Karpas-422 (cell line): ENCODE measurements around the gene MAGI3. TPM values are rescaled to one million over a fixed set of nuclear protein-coding genes. Genes with fewer than 3 reads are reported as not detected.

ENCODE experiments used
- DNase-seq: peaks from one replicate; pipeline ENCODE4 v3.0.0-alpha.2; 2015
- H2AFZ ChIP-seq: fragments of 200-600 bp; sonication (generic); 2 replicates; pipeline ENCODE4 v1.6.1; 2014; ENCODE audit warnings: antibody characterized with exemption, low read length, mixed read lengths
- H3K27ac ChIP-seq: fragments of 200-600 bp; sonication (generic); 2 replicates; pipeline ENCODE4 v1.5.1; 2014; ENCODE audit warnings: mild to moderate bottlenecking, low read length, moderate library complexity
- H3K27me3 ChIP-seq: fragments of 200-600 bp; sonication (generic); 2 replicates; pipeline ENCODE4 v1.6.1; 2014; ENCODE audit warnings: low read length, mixed read lengths
- H3K36me3 ChIP-seq: fragments of 200-600 bp; sonication (generic); 2 replicates; pipeline ENCODE4 v1.6.1; 2014; ENCODE audit warnings: low read length, mixed read lengths; ENCODE audit not compliant: insufficient read depth
- H3K4me1 ChIP-seq: fragments of 200-600 bp; sonication (generic); 2 replicates; pipeline ENCODE4 v1.6.1; 2014; ENCODE audit warnings: mild to moderate bottlenecking, low read length, mixed read lengths
- H3K4me2 ChIP-seq: fragments of 200-600 bp; sonication (generic); 2 replicates; pipeline ENCODE4 v1.6.1; 2014; ENCODE audit warnings: low read length, low read depth, mild to moderate bottlenecking; ENCODE audit not compliant: poor library complexity, severe bottlenecking
- H3K4me3 ChIP-seq: fragments of 200-600 bp; sonication (generic); 2 replicates; pipeline ENCODE4 v1.5.1; 2014; ENCODE audit warnings: mild to moderate bottlenecking, antibody characterized with exemption, low read length, mixed read lengths
- H3K79me2 ChIP-seq: fragments of 200-600 bp; sonication (generic); 2 replicates; pipeline ENCODE4 v1.6.1; 2014; ENCODE audit warnings: mild to moderate bottlenecking, low read length, mixed read lengths
- H3K9ac ChIP-seq: fragments of 200-600 bp; sonication (generic); 2 replicates; pipeline ENCODE4 v1.6.0; 2014; ENCODE audit warnings: low read length
- H3K9me2 ChIP-seq: fragments of 200-600 bp; sonication (generic), shearing (Covaris generic); replicated peaks from 2 replicates; pipeline ENCODE4 v1.6.0; 2014; ENCODE audit warnings: mild to moderate bottlenecking, low read length, moderate library complexity; ENCODE audit not compliant: insufficient read depth
- H3K9me3 ChIP-seq: fragments of 300-700, 200-600 bp; sonication (generic); 2 replicates; pipeline ENCODE4 v1.6.1; 2014; ENCODE audit warnings: low read length, mixed read lengths
- H4K20me1 ChIP-seq: fragments of 200-600 bp; sonication (generic); 2 replicates; pipeline ENCODE4 v1.6.1; 2014; ENCODE audit warnings: mild to moderate bottlenecking, antibody characterized with exemption, low read length, low read depth; ENCODE audit not compliant: insufficient read depth
- total RNA-seq: library from RNA; depleted of rRNA; stranded (reverse); fragments of >200 nt; shearing (Covaris generic); gene quantifications from 2 replicates; pipeline ENCODE4 v1.2.3, GENCODE V29; 2014; ENCODE audit warnings: low replicate concordance

Gene MAGI3
- total RNA-seq, 1 experiment from 2014 or later: not detected

DNA sequence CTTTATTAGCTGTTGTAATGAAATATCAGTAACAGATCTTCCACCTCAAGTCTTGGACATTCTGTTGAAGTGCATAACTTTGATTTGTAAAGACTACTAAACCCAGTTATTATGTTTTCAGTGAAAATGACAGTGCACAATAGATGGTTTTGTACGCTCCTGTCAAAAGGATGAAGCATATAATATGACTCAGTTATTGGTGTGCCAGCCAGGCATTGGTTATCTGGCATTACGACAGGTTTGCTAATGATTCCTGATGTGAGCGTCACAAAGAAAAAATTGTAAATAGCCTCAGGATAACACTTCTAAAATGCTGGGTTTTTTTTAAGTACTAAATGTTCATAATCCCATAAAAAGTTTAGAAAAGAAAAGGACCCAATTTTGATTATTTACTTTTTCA is 147.9 kb downstream of the MAGI3 start:
- no peaks in the 10 kb centered on the region for H3K4me1 ChIP-seq
- H3K27me3 ChIP-seq: no peaks in the 10 kb centered on the region
- H3K9me3 ChIP-seq: no peaks in the 10 kb centered on the region
- H3K9ac ChIP-seq: no peak overlapping the region
- no peaks in the 10 kb centered on the region for H3K79me2 ChIP-seq
- DNase-seq: no peak
- no peak overlapping the region for H3K27ac ChIP-seq
- no peaks in the 10 kb centered on the region for H4K20me1 ChIP-seq
- no peak overlapping the region for H3K4me3 ChIP-seq
- H3K36me3 ChIP-seq: no peaks in the 10 kb centered on the region
- no peak overlapping the region for H2AFZ ChIP-seq
- no peak overlapping the region for H3K4me2 ChIP-seq
- H3K9me2 ChIP-seq: no peaks in the 10 kb centered on the region

DNA sequence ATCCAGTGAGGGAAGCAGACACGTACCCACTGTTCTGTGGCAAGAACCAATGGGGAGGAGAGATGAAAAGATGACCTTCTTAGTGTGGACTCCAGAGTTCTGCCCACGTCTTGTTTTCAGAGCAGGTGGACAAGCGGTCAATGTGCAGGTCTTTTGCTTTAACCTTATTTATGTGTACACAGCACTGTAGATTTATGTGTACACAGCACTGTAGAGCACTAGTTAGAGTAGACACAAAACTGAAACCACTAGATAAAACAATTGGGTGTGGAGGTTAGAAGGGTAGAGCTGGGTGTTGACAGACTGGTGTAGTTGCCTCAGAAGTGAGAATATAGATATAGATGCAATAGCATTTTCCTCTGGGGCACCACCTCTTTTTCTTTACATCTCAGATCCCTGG is 150.0 kb downstream of the MAGI3 start:
- Histone ChIP-seq H3K4me2 (no peak overlapping the region), H3K79me2 (no peaks in the 10 kb centered on the region), H3K27ac (no peak overlapping the region), H3K36me3 (no peaks in the 10 kb centered on the region), H2AFZ (no peak overlapping the region), H3K9me3 (no peaks in the 10 kb centered on the region), H3K4me3 (no peak overlapping the region), H4K20me1 (no peaks in the 10 kb centered on the region), H3K9me2 (no peaks in the 10 kb centered on the region), H3K27me3 (no peaks in the 10 kb centered on the region), H3K9ac (no peak overlapping the region), H3K4me1 (no peaks in the 10 kb centered on the region)
- DNase-seq: no peak

GRCh38 chr1:113541106-113541505 is 150.8 kb downstream of the MAGI3 start:
- H3K36me3 ChIP-seq: no peaks in the 10 kb centered on the region

GRCh38 chr1:113542221-113542701 is 151.9 kb downstream of the MAGI3 start:
- H3K27me3 ChIP-seq: no peaks in the 10 kb centered on the region
- no peak overlapping the region for H2AFZ ChIP-seq
- H3K4me3 ChIP-seq: no peak overlapping the region
- H3K4me2 ChIP-seq: no peak overlapping the region
- H3K36me3 ChIP-seq: no peaks in the 10 kb centered on the region
- H4K20me1 ChIP-seq: no peaks in the 10 kb centered on the region
- H3K9me3 ChIP-seq: no peaks in the 10 kb centered on the region
- H3K27ac ChIP-seq: no peak overlapping the region
- H3K79me2 ChIP-seq: no peaks in the 10 kb centered on the region
- no peak for DNase-seq
- H3K9me2 ChIP-seq: no peaks in the 10 kb centered on the region
- no peaks in the 10 kb centered on the region for H3K4me1 ChIP-seq
- no peak overlapping the region for H3K9ac ChIP-seq

More at GRCh38 chr1:113541106-113541505, 150.8 kb downstream of the MAGI3 start:
- DNase-seq: no peak
- H3K4me1 ChIP-seq: no peaks in the 10 kb centered on the region
- no peaks in the 10 kb centered on the region for H3K27me3 ChIP-seq
- H3K4me3 ChIP-seq: no peak overlapping the region
- no peaks in the 10 kb centered on the region for H4K20me1 ChIP-seq
- H3K4me2 ChIP-seq: no peak overlapping the region
- no peak overlapping the region for H3K27ac ChIP-seq
- H3K9me3 ChIP-seq: no peaks in the 10 kb centered on the region
- no peaks in the 10 kb centered on the region for H3K79me2 ChIP-seq
- H3K9ac ChIP-seq: no peak overlapping the region
- H3K9me2 ChIP-seq: no peaks in the 10 kb centered on the region
- H2AFZ ChIP-seq: no peak overlapping the region

GRCh38 chr1:113543110-113543509 is 152.8 kb downstream of the MAGI3 start:
- Histone ChIP-seq H3K27ac (no peak overlapping the region), H3K27me3 (no peaks in the 10 kb centered on the region), H3K4me2 (no peak overlapping the region), H4K20me1 (no peaks in the 10 kb centered on the region), H3K9me3 (no peaks in the 10 kb centered on the region), H3K9me2 (no peaks in the 10 kb centered on the region), H3K36me3 (no peaks in the 10 kb centered on the region), H3K9ac (no peak overlapping the region), H3K79me2 (no peaks in the 10 kb centered on the region), H2AFZ (no peak overlapping the region), H3K4me1 (no peaks in the 10 kb centered on the region), H3K4me3 (no peak overlapping the region)
- no peak for DNase-seq

DNA sequence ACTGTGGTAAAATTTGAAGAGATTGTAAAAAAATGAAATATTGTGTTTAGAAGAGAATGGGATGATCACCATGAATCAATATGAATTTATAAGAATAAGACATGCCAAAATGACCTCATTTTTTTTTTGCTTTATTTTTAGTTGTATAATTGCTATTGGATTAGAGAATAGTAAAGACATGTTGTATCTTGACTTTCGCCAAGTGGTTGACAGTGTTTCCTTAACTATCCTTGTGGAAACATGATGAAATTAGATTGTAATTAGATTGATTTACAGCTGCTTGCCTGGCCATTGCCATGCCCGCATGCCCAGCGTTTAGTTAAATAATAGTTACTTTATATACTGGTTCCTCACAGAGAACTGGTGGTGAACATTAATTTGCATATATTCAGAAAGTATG is 154.9 kb downstream of the MAGI3 start:
- no peak overlapping the region for H3K9ac ChIP-seq
- no peak overlapping the region for H3K4me3 ChIP-seq
- H3K4me2 ChIP-seq: no peak overlapping the region
- H3K36me3 ChIP-seq: no peaks in the 10 kb centered on the region
- H3K4me1 ChIP-seq: no peaks in the 10 kb centered on the region
- H4K20me1 ChIP-seq: no peaks in the 10 kb centered on the region
- no peaks in the 10 kb centered on the region for H3K9me3 ChIP-seq
- H2AFZ ChIP-seq: no peak overlapping the region
- no peaks in the 10 kb centered on the region for H3K27me3 ChIP-seq
- no peak overlapping the region for H3K27ac ChIP-seq
- H3K9me2 ChIP-seq: no peaks in the 10 kb centered on the region
- no peaks in the 10 kb centered on the region for H3K79me2 ChIP-seq
- DNase-seq: no peak

DNA sequence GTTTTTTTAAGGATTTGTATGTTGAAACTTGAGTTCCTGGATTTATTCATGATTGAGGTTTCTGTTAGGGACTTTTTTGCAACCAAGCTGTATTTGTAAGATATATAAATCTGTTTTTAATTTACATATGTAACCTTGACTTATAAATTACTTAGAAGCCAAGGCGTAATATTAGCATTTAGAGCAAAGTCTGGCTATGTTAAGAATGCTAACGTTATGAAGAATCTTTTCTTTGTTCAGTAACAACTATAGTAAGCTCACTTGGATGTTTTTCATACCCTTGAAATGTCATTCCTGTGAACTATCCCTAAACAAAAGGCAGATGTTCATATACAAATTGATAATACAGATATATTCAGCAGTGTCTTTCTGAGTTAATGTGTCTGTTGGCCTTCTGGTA is 155.3 kb downstream of the MAGI3 start:
- H3K27me3 ChIP-seq: no peaks in the 10 kb centered on the region
- H3K4me1 ChIP-seq: no peaks in the 10 kb centered on the region
- H3K36me3 ChIP-seq: no peaks in the 10 kb centered on the region
- no peak for DNase-seq
- H3K9me2 ChIP-seq: no peaks in the 10 kb centered on the region
- no peak overlapping the region for H3K27ac ChIP-seq
- no peaks in the 10 kb centered on the region for H3K9me3 ChIP-seq
- no peaks in the 10 kb centered on the region for H4K20me1 ChIP-seq
- no peak overlapping the region for H3K9ac ChIP-seq
- no peak overlapping the region for H3K4me3 ChIP-seq
- H3K4me2 ChIP-seq: no peak overlapping the region
- no peaks in the 10 kb centered on the region for H3K79me2 ChIP-seq
- no peak overlapping the region for H2AFZ ChIP-seq

DNA sequence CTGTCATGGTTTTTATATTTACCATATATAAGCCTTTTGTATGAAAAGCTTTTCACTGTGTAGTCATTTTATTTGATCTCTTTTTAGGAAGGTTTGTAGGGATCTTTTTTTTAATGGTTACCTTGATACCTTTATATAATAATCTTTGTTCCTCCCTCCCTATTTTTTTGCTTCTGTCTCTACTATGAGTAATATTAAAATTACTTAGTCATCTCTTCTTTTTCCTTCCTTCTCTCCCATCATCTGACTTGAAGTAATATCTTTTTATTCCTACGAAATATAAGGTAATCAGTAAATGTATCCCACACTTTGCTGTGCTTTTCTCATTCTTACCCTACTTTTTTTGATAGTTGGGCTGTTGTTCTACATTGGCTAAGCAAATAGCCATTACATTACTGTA is 161.4 kb downstream of the MAGI3 start:
- Histone ChIP-seq H3K9me2 (no peaks in the 10 kb centered on the region), H3K36me3 (no peaks in the 10 kb centered on the region), H3K27me3 (no peaks in the 10 kb centered on the region), H4K20me1 (no peaks in the 10 kb centered on the region), H3K4me2 (no peak overlapping the region), H3K27ac (no peak overlapping the region), H3K4me1 (no peaks in the 10 kb centered on the region), H3K9me3 (no peaks in the 10 kb centered on the region), H3K9ac (no peak overlapping the region), H2AFZ (no peak overlapping the region), H3K4me3 (no peak overlapping the region), H3K79me2 (no peaks in the 10 kb centered on the region)
- no peak for DNase-seq

- Histone ChIP-seq H3K4me2 (no peak overlapping the region), H3K79me2 (no peaks in the 10 kb centered on the region), H4K20me1 (no peaks in the 10 kb centered on the region), H3K27ac (no peak overlapping the region), H3K9me3 (no peaks in the 10 kb centered on the region), H3K9ac (no peak overlapping the region), H3K27me3 (no peaks in the 10 kb centered on the region), H3K4me1 (no peaks in the 10 kb centered on the region), H2AFZ (no peak overlapping the region), H3K36me3 (no peaks in the 10 kb centered on the region), H3K9me2 (no peaks in the 10 kb centered on the region), H3K4me3 (no peak overlapping the region)
- no peak for DNase-seq
Measured at GRCh38 chr1:113552244-113552643, 161.9 kb downstream of the MAGI3 start.
